ENCODE results near the gene ACTR10.

ACTR10 gene

DNA sequence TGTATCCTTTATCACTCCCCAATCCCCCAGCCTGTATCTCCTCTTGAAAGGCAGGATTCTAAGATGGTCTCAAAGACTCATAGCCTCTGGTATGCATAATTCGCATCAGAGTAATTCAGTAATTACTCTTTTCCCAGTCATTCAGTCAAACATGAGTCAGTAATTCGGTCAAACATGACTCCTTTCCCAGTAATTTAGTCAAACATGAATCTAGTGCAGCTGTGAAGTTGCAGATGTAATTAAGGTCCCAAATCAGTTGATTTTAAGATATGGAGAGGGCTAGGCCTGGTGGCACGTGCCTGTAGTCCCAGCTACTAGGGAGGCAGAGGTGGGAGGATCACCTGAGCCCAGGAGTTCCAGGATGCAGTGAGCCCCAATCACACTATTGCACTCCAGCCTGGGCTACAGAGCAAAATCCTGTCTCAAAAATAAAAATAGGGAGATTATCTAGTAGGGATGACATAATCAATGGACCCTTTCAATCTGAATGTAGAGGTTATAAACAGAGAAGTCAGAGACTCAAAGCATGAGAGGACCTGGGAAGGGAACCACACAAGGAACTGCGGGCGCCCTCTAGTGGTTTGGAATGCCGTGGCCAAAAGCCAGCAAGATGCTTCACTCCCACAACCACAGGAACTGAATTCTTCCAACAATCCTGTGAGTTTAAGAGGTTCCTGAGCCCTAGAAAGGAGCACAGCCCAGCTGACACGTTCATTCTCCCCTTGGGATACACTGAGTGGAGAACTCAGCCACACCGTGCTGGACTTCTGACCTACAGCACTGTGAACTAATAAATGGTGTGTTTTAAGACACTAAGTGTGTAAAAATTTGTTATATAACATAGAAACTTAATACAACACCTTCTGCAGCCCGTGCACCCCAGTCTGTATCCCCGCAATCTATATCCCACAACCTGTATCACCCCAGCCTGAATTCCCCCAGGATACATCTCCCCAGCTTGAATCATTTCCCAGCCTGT lies 33.7 kb upstream of the ACTR10 start:
- TF ChIP-seq, protein P1, sequence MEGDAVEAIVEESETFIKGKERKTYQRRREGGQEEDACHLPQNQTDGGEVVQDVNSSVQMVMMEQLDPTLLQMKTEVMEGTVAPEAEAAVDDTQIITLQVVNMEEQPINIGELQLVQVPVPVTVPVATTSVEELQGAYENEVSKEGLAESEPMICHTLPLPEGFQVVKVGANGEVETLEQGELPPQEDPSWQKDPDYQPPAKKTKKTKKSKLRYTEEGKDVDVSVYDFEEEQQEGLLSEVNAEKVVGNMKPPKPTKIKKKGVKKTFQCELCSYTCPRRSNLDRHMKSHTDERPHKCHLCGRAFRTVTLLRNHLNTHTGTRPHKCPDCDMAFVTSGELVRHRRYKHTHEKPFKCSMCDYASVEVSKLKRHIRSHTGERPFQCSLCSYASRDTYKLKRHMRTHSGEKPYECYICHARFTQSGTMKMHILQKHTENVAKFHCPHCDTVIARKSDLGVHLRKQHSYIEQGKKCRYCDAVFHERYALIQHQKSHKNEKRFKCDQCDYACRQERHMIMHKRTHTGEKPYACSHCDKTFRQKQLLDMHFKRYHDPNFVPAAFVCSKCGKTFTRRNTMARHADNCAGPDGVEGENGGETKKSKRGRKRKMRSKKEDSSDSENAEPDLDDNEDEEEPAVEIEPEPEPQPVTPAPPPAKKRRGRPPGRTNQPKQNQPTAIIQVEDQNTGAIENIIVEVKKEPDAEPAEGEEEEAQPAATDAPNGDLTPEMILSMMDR (IDR thresholded peaks at IDR 0.05; ENCODE audit: insufficient read depth, missing control alignments) = peak; percentile 89
- no peak for FAIRE-seq
- no peak for DNase-seq (ENCODE audit: insufficient read length, low spot score)

DNA sequence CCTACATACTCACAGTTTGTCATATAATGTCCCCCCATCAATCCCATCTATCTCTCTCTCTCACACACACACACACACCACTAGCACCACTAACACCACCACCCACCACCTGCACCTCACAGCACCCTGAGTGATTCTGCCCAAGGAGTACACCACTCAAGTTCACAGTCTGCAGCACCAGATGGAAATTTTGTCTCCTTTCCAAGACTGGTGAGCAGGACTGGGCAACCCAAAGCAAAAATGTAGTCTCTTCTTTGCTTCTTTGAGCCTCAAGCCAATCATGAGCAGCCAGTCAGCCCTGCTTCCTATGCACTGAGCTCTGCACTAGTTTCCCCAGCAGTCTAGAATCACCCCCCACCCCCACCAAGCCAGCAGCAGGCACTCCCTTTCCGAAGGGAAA lies 32.9 kb upstream of the ACTR10 start:
- FAIRE-seq (no peak), DNase-seq (ENCODE audit: insufficient read length, low spot score) (no peak)
- TF ChIP-seq, protein P1 (IDR thresholded peaks at IDR 0.05; ENCODE audit: insufficient read depth, missing control alignments) = no peak

DNA sequence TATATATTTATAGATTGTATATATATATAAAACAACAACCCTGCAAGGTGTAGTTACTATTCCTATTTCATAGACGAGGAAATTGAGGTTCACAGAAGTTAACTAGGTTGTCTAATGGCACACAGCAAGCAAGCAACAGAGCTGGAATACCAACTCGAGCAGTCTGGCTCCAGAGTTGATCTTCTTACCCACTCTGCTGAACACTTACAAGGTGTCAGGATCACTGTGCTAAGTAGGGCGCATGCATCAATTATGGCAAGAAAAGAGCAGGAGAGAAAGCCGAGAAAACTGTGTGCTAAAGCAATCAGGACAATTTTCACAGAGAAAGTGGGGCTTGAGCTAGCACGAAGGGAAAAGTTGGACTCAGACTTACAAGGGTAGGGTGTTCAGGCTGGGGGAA lies 32.1 kb upstream of the ACTR10 start:
- DNase-seq (ENCODE audit: insufficient read length, low spot score) (no peak), FAIRE-seq (no peak)
- TF ChIP-seq, protein P1 (IDR thresholded peaks at IDR 0.05; ENCODE audit: insufficient read depth, missing control alignments) = no peak

DNA sequence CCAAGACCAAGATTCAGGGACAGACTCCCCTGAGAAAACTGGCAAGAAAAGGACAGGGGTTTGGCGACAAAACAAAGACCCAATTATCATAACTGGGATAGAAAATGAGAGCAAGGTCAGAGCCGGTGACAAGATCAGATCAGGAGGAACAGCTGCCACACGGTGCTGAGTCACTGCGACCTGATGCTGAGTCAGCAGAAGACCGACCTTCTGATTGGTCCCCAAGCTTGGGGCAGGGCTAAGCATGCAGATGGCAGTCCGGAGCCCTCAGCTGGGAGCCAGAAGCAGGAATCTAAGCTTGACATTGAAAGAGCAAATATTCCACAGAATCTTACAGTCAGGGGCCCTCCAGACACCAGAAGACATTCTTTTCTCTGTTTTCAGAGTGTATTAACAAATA lies 28.9 kb upstream of the ACTR10 start:
- FAIRE-seq = no peak
- no peak for DNase-seq (ENCODE audit: insufficient read length, low spot score)
- TF ChIP-seq, protein P1 (IDR thresholded peaks at IDR 0.05; ENCODE audit: insufficient read depth, missing control alignments) = no peak

DNA sequence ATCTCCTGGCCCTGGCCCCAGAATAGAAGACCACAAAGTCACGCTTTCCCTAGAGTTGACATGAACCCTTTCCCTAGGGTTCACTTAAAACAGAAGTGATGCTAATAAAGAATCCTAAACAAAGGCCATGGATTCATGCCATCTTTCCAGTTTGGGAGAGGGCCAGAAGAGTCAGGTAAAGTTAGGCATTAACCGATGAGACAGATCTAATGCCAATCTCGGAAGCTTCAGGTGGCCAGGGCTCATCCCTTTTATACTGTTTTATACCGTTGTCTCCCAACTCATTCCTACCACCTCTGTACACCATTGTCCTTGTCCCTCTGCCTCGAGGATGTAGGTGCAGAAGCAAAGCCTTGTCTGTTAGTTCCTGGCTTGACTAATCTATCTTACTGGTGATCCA lies 22.8 kb upstream of the ACTR10 start:
- DNase-seq (ENCODE audit: insufficient read length, low spot score) = no peak

DNA sequence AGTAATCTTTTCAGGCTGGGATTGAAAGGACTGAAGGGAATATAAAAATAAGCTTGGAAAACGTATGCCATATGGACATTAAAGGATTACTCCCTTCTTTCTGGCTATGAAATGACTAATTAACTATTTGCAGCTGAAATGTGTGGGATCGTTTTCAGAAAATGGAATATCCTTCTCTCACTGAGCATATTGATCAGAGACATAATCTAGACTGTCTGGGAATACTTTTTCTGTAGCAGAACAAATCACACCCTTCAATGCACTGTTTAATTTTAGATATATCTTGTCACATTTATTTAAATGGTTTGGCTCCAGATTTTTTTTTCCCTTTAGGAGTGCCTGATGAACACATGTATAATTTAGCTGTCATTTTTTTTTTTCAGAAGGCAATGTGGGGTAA lies 10.8 kb upstream of the ACTR10 start:
- no peak for DNase-seq (ENCODE audit: insufficient read length, low spot score)
- TF ChIP-seq, protein P1 (IDR thresholded peaks at IDR 0.05; ENCODE audit: insufficient read depth, missing control alignments) = no peak
- FAIRE-seq = peak; percentile 66

More for the DNA sequence above, 22.8 kb upstream of the ACTR10 start:
- TF ChIP-seq, protein P1 (IDR thresholded peaks at IDR 0.05; ENCODE audit: insufficient read depth, missing control alignments) = no peak
- no peak for FAIRE-seq

Measured in D721Med (cell line).